HK-2 (cell line): ENCODE data around the gene SND1.

Experiments
- DNase-seq: peaks from one replicate; pipeline ENCODE4 v3.0.0-alpha.2; 2018; ENCODE audit not compliant: unreplicated experiment

Gene SND1

DNA sequence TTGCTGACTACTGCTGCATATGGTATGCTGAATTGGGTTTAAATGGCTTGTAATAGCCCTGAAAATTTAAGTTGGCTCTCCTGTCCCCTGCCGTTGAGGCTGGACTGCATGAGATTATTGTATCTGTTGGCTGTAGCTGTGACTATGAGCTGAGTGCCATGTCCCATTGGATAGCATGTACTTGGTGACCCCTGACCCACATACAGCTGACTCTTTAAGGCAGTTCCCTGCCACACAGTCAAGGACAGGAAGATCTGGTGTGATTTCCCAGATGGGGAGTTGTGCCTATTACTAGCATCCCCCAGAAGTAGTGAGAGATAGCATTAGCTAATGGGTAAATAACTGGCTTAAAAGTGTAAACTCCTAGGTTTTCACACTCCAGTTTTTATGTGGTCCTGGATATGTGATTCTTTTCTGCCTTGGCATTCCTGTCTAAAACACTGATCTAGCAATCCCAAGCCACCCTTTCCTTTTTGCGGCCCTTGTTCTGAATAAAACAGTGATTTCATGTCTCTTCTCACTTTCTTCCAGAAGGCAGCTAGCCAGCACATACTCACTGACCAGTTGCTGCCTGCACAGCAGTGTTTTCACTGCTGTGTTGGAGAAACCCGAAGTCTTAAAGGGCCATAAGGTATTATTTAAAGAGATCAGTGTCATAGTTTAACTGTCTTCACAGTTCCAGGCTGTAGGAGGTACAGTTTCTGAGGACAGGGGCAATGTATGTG lies 343.3 kb downstream of the SND1 start:
- DNase-seq, result no peak

DNA sequence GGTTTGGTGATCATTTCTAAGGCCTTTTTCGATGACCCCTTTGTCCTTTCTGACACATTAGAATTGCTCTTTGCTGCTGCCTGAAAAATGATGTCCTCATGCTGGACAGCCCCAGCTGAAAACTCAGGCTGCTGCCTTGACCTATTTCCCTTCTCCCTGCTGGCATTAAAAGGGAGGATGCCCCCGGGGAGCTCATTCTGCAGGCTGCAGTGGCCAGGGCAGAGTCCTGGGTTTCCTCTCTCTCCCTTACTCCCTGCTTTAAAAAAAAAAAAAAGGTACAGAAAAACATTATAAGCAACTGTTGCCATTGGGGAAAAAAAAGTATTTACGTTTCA lies 343.9 kb downstream of the SND1 start:
- DNase-seq, result no peak

DNA sequence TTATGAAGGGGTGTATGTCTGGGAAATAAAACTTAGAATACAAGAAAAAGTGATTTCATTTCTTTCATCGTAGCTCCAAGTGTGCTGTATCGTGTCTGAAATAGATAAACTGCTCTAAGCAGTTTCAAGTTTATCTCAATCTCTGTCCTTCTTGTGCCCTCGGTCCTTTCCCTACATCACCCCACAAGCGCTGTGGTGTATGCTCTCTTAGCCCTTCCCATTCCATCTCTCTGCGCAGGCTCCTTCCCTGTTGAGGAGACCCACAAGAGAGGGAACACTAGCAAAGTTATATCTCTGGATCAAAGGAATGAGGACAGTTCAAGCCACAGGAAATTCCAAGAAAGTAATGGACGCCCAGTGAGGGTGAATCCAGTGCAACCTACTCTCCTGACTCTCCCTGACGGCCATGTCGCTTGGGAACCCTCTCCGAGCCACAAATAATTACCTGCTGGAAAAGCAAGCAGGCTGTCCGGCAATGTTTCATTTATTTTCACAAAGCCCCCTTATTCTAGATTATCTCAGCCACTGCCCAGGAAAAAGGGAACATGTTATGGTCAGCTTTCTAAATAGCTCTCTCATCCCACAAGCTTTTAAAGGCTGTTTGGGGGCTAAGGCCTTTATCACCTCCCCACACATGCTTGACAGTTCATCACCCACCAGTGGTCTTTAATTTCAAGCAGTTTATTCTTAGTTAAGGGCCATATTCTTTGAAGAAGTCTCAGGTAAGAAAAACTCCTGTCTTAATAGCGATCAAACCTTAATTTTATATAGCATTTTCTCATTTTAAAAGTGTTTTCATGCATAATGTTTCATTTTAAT lies 344.5 kb downstream of the SND1 start:
- DNase-seq, result no peak

DNA sequence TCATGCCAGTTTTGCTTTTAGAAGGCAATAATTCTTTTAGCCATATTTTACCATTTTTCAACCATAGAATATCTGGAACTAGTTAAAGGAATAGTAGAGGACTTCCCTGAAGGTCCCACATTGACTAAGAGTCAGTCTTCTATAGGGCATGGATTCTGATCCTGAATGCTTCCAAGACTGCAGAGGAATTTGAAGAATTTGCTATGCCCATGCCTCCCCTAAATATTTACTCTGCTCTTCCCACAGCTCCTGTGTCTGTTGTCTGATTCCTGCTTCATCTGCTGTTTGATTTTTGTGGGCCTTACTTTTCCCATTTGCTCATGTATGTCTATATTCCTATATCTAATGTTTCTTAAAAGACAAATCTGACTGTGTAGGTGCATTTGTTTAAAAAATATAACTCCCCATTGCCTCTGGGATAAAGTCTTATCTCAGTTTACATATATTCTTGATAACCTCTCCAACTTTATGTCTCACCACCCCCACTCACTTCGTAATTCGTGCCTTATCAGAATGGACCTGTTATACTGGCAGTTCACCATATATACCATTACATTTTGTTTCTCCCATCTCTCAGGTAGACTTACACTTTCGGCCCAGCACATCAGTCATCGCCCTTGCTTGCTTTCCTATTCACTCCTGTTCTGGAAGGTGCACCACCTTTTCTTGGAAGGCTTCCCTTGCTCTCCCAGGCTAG lies 345.4 kb downstream of the SND1 start:
- DNase-seq, result no peak

DNA sequence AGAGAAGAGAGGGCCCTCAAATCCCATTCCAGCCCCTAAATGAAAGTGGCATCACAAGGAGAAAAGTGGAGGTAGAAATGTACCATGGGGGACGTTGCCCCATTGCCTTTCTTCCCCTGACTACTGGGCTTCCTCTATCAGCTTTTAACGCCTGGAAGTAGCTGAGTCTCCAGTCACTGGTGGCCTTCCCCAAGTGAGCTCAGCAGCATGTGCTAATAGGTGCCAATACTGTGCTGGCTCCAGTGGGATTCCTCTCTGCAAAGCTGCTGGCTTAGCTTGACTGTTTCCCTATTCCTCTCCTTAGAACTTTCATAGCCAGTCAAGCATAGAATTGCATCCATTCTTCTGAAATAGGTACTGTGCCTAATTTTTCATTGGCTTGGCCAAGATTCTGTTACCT lies 346.7 kb downstream of the SND1 start:
- DNase-seq, result no peak

DNA sequence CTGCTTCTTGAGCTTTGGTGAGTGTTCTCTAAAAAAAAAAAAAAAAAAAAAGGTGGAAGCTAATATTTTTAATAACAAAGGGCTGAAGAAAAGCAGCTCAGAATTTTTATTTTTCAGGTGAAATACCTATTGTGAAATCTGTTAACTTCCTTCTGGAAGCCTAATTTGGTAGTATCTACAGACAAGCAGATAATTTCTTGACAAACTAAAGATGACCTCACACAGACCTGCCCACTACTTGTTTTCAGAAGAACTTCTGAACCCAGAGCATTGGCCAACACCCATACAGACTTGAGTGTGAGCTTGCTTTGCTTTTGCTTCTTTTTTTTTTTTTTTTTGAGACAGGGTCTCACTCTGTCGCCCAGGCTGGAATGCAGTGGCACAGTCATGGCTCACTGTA lies 348.1 kb downstream of the SND1 start:
- no peak for DNase-seq

DNA sequence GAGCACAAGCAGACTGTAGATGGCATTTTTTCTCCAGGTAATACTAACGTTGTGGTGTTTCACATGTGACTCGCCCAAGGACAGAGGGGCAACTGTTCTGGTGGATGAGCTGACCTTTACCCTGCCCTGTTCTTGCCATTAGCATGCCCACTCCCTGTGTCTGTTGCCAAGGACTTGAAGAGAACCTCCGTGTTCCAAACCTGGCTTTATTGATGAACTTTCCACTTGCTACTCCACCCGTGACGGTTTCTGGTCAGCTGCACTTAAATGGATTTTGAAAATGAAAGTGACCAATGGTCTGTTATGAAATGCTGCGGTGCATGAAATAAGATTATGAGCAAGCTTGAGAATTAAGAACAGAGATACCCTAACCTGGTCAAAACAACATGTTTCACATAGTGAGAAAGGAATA lies 348.9 kb downstream of the SND1 start:
- DNase-seq, result no peak

DNA sequence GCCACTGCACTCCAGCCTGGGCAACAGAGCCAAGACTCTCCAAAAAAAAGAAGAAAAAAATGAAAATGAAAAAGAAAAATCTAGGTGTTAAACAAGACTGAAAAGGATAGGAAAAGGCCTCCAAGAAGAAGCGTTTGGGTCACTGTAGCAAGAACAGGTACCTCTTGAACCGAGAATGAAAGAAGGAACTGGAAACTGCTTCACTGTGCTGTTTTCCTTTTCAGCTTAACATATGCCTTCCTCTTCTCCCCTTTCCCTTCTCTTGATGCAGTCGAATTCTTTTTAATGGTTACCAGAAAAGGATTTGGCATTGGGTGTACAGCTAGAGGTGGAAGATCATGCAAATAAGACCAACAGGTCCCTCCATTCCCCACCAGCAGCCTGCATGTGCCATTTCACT lies 351.2 kb downstream of the SND1 start:
- DNase-seq, result no peak

DNA sequence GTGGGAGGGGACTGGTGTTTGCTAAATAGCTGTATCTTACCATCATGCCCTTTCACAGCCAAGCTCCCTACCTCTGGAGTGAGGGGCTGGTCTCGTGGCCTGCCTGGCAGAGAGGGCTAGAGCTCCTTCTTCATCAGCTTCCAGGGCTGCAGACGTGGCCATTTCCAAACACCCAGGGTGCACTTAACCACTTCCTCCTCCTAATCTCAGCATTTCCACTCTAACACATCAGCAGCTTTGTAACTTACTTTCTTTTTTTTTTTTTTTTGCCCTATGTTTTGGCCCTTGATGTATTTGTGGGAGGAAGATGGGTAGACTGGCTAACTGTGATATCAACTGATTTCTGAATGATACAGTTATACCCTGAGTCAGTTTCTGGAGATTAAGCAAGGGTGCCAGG lies 351.8 kb downstream of the SND1 start:
- no peak for DNase-seq

DNA sequence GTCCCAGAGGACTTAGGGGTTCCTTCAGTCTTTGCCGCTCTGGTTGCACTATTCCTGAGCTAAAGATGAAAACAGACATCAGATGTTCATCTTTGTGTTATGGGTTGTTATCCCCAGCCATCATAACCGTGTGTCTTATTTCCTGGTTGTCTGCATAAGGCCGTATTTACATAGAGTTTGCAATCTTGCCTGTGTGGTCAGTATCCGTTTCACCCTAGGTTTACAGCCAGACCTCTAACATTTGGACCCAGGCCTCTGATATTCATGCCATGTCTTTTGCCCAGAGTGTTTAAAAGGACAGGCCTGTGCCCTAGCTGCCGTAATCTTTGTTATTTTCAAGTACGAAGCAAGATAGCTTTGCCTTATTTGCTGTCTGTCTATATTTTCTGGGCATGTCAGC lies 352.6 kb downstream of the SND1 start:
- DNase-seq, result no peak

DNA sequence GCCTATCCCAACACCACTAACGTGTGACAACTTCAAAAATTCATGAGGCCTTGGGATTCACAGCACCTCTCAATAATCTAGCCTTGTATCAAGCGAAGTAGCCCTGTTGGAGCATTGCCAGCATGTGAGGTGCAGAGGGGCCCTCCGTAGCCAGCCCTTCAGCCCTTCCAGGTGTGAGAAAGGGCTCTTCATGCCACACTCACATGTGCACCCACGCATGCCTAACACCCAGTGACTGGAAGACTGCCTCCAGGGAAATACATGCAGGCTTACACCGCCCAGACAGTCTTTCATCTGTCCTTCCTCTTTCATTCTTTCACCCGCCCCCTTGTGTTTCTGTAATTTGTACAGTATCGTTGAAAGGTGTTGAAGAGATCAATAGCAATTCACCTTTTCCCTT lies 353.1 kb downstream of the SND1 start:
- DNase-seq, result no peak

DNA sequence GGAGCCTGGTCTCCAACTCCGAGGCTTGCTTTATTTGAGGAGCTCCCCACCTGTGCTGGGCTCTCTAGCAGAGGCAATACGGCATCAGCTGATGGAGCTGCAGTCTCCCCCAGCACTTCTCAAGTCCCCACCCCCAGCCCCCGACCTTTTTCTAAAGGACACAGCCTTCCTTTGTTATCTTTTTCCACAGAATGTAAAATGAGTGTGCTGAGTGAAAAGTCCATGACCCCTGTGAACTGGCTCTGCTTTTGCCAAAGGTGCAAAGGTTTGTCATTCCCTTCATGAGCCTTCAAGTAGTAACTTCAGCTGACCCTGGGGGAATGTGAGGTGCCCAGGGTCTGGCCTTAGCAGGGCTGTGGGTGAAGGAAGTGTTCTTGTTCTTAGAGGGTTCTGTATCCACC lies 353.8 kb downstream of the SND1 start:
- DNase-seq, result no peak

DNA sequence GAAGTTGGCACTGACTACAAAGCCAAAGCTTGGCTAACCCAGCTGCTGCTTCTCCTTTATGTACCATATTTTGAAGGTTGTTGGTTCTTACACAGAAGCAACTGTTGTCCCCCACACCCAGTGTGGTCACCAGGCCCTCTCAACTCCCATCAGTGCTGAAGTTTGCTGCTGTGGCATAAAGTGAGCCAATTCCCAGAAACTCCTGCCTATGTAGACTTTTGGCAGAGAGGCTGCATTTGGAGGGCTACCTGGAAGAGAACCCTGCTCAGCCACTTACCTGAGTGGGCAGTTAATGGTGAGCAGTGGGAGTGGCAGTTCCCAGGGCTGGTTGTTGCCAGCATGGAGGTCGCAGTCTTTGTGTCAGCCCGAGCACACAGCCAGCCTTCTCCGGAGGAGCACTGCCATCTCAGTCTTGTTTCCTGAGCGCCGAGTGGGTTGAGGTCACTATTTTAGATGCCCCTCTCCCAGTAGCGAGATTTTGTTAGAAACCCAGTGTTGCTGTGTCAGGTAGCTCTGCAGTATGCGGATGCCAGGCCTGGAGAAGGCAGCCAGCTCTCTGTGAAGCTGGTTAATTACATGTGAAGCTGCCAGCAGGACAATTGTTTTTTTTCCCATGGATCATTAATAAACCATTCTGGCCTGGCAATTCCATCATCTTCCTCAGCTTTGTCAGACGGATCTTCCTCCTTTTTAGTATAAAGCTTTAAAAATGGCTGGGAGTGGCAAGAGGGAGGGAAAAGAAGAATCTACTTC lies 354.7 kb downstream of the SND1 start:
- DNase-seq, result no peak

DNA sequence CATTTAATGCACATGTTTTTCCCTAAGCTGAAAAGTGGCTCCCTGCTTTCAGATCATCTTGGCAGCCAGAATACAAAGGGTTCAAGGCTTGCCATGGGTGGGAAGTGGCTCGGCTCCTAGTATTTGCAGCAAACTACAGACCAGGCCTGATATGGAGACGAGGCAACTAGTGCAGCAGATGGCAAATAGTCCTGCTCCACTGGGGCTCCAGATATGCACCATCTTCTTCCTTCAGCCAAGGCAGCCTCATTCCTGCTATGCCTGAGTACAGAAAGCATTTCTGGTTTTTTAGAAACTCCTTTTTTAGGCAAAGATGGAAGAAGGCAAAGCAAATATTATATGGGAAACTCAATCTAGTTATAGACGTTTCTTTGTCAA lies 355.3 kb downstream of the SND1 start:
- no peak for DNase-seq

DNA sequence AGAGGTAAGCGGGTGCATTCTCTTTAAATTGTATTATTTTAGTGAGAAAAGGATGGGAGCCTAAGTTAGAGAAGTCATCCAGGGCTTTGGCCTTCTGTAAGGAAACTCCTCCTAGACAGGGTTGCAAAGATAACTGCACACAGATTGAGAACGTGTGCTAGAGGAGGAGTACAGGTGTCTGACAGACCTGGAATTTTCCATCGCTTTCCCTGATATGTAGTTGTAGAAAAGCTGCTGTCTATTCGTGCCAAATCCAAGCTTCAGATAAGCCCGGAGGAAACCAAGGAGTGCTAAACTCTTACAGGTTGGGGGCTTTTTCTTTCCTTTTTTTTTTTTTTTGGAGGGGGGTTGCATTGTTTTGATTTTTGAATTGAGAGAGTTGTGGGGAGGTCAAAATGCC lies 356.1 kb downstream of the SND1 start:
- DNase-seq, result no peak

DNA sequence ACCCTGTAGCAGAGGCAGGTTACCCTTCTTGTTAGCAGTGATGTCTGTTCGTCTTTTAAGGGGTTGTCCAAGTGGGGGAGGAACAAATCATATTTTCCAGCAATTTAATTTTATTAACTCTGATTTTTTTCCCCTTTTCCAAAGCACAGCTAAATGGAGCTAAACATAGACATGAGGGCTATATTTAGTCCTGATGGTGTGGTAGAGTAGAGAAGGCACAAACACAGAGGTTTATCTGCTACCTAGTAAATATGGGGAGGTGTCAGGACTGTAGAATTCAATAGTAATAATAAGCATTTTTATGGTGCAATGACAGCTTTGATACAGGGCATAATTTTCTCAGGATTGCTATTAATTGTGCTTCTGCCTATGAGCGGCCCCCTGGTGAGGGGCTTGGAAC lies 356.8 kb downstream of the SND1 start:
- no peak for DNase-seq

DNA sequence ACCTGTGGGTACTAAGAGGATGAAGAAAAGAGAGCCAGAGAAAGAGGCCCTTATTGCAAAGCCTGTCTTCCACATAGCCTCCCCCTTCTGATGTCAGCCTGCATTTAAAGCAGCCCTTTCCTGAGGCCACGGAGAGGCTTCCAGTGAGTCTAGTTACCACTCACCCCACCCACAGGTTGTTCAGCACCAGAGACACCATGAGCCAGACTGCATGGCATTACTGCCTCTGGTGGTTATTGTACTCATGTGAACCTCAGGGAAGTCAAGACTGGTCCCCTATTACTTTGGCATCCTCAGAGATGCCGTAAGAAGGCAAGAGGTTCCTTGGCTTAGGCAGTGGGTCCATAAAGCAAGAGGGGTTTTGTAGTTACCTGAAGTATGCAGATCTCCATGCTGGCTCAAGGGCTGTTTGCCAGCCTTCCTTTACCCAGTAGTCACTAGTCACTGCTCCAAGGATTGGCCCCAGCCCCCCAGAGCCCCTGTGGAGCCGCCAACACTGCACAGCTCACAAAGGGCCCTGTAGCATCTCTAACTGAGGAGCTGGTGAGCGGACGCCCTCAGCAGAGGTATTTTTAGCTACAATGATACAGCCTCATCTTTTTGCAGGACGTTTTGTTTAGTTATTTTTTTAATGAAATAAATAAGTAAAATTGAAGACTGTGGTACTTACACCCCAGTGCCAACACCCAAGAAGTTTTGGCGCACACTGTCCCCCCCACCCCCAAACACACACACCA lies 358.6 kb downstream of the SND1 start:
- no peak for DNase-seq

DNA sequence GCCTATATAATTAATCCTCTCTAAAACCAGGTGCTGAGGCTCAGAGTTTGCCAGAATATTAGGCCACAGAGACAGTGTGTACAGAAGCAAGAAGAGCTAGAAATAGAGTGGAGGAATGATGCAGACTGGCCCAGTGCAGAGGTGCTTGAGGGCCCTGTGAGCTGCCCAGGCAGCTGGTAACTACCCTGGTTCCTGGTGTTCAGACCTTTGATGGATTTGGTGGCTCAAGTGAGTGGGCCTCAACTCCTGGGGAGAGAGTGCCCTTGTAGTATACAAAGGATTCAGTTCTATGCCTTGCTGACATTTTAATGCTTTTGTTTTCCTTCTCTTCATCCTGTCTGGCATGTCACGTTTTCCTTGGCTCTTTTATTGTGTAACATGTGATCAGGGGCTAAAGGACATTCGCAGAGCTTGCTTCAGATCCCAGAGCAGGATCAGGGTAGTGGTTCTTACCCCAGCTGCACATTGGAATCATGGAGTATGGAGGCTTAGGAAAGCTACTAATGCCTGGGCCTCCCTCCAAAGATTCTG lies 359.2 kb downstream of the SND1 start:
- no peak for DNase-seq

DNA sequence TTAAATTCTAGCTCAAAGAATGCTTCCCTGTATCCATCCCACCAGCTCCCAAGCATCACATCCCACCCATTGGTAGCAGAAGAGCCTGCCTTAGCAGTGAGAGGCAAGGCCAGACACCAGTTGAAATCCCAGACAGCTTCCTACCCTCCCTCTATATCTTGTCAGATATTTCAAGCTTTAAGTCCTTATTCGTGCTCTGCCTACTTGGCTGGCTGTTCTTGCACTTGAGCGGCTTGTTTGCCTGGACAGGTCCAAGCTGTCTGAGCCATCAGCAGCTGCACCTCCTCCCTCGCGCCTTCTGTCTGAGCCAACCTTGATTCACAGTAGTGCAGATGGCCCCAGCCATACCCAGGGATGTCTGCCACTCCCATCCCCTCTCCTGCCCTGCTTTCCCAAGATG lies 362.8 kb downstream of the SND1 start:
- no peak for DNase-seq

DNA sequence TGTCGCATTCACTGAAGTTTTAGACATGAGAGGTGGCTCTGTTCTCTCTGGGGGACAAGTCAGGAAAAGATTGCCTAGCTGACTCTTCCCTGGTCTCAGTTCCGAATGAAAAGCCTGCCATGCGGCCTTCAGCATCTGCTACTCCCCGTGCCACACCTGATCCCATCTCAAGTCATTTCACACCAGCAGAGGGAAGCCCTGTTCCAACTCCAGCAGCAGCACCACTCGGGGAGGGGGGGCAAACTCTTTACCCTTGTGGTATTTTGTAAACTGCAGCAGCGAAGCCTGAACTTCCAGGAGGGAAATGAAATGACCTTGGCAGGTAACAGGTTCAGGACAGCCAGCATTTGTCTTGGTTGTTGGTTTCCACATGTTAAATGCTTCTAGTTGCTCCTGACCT lies 365.5 kb downstream of the SND1 start:
- no peak for DNase-seq
